Testis (tissue), 3 donors: Measurements from ENCODE around the gene PPP2R5B. TPM values are rescaled to one million over a fixed set of nuclear protein-coding genes. Genes with fewer than 3 reads are reported as not detected.

ENCODE experiments used
- DNase-seq: peaks from one replicate; pipeline ENCODE4 v3.0.0-alpha.2; 2019
- H3K27ac ChIP-seq, 2 donors: fragments of 200-600 bp; sonication (generic); one replicate each; pipeline ENCODE4 v1.5.1; 2019
- H3K27me3 ChIP-seq: fragments of 200-600 bp; sonication (generic); one replicate; pipeline ENCODE4 v1.5.1; 2019
- H3K36me3 ChIP-seq: fragments of 200-600 bp; sonication (generic); one replicate; pipeline ENCODE4 v1.5.1; 2017; ENCODE audit warnings: low read depth; ENCODE audit errors: missing control alignments
- H3K4me1 ChIP-seq: fragments of 200-600 bp; sonication (generic); one replicate; pipeline ENCODE4 v1.5.1; 2019
- H3K4me3 ChIP-seq, 2 donors: fragments of 200-600 bp; sonication (generic); one replicate each; pipeline ENCODE4 v1.5.1; 2017 to 2019
- H3K9me3 ChIP-seq: fragments of 200-600 bp; sonication (generic); one replicate; pipeline ENCODE4 v1.5.1; 2017
- POLR2A ChIP-seq: fragments of 450-650 bp; IDR thresholded peaks from one replicate; pipeline ENCODE4 v1.6.1; 2017; ENCODE audit warnings: antibody characterized with exemption, mild to moderate bottlenecking, moderate library complexity
- WGBS, 2 donors: methylation state at CpG; one replicate each; pipeline ENCODE4 v1.1.5; 2018; 5-methylcytosine and 5-hydroxymethylcytosine counted together
- intact Hi-C: fragments of 100-400 bp; cut with DNase I; formaldehyde crosslinking; loops from one replicate; pipeline ENCODE4 v1.15.1; 2023; ENCODE audit warnings: low total_unique reads
- polyA plus RNA-seq: library from polyadenylated mRNA; stranded (reverse); fragments of 350-450 nt; fragmentation: Illumina TruSeq; extraction: RNeasy Lipid Tissue Mini Kit (QIAGEN cat#74804); gene quantifications from one replicate; pipeline ENCODE4 v1.2.3, GENCODE V29; 2014; ENCODE audit warnings: low read depth, low replicate concordance; ENCODE audit not compliant: insufficient read depth
- total RNA-seq, 2 donors: library from RNA; depleted of rRNA; stranded (reverse); fragments of >200 nt; gene quantifications; one replicate each; pipeline ENCODE4 v1.2.3, GENCODE V29; 2016
- TF ChIP-seq, protein P1 (sequence below), 3 experiments: fragments of 450-650 bp in 2 of 3; fragments of 200-600 bp in 1 of 3; sonication (generic) in 1 of 3; IDR thresholded peaks; one replicate each; pipeline ENCODE4 v1.5.1; 2016 to 2019; ENCODE audit warnings: antibody characterized with exemption in 3 of 3, mild to moderate bottlenecking in 2 of 3, moderate library complexity in 1 of 3

Gene PPP2R5B
- total and polyA plus RNA-seq, 3 donors from 2014 or later = 9.9 to 26.2 (median 19.4) TPM

DNA sequence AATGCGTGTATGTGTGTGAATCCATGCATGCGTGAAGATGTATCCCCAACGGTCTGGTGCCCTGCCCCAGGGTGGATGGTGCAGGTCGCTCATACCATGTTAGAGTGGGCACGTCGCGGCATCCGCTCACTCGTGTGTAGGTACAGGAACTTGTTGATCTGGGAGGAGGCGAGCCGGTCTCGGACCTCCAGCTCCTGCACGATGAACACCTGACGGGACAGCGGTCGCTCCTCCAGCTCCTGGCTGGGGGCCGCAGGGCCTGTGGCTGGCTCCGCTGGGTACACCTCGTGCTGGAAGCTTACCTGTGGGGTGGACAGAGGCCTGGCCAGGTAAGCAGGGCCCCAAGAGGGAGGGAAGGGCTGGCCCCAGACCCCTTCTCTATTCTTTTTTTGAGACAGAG, 25.9 kb upstream of the PPP2R5B start:
- intact Hi-C loops = no loop called here
- no peak overlapping the region for H3K27ac ChIP-seq
- no peak for TF ChIP-seq POLR2A
- TF ChIP-seq, protein P1, sequence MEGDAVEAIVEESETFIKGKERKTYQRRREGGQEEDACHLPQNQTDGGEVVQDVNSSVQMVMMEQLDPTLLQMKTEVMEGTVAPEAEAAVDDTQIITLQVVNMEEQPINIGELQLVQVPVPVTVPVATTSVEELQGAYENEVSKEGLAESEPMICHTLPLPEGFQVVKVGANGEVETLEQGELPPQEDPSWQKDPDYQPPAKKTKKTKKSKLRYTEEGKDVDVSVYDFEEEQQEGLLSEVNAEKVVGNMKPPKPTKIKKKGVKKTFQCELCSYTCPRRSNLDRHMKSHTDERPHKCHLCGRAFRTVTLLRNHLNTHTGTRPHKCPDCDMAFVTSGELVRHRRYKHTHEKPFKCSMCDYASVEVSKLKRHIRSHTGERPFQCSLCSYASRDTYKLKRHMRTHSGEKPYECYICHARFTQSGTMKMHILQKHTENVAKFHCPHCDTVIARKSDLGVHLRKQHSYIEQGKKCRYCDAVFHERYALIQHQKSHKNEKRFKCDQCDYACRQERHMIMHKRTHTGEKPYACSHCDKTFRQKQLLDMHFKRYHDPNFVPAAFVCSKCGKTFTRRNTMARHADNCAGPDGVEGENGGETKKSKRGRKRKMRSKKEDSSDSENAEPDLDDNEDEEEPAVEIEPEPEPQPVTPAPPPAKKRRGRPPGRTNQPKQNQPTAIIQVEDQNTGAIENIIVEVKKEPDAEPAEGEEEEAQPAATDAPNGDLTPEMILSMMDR (IDR thresholded peaks at IDR 0.05) = no peak
- H3K36me3 ChIP-seq = no peaks in the 10 kb centered on the region
- no peak for DNase-seq
- H3K27me3 ChIP-seq = no peaks in the 10 kb centered on the region
- no peaks in the 10 kb centered on the region for H3K4me1 ChIP-seq
- no peak overlapping the region for H3K4me3 ChIP-seq
- 93% methylated on average over 19 of the region's 19 CpGs; no CpG with 5 or more reads in 1 of the 2 donors for WGBS, 2 donors
- H3K9me3 ChIP-seq = no peaks in the 10 kb centered on the region

DNA sequence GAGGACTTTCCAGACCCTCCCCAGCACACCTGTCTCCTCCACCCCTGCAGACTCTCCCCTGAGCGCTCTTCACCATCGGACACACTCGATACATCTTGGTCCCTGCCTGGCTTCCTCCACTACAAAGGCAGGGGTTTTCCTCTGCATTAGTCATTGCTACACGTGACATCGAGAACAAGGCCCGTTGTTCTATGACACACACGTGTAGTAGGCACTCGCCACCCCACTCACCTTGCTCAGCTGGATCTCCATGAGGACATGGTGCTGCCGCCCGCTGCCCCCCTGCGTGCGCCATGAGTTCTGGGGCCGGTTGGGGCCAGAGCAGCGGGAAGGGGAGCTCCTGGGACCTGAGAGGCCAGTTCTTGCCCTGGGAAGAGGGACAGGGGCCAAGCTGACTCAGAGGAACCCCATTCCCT, 24.2 kb upstream of the PPP2R5B start:
- no peak overlapping the region for H3K27ac ChIP-seq

DNA sequence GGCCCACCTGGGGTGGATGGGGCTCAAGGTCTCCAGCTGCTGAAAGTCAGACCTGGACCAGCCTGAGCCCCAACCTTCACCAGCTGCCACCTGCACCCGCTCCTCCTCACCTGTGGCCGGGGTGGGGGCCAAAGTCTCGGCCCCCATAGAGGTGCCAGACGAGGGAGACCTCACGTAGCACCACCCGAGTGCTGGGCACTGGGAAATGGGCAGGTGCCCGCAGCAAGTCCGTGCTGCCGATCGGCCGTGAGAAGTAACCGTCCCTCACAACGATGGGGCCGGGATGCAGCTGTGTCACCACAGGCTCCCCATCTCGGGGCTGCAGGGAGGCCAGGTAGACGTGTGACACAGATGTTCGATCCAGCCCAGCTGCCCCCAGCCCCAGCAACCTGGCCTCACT, 23.7 kb upstream of the PPP2R5B start:
- Histone ChIP-seq H3K4me1 (no peaks in the 10 kb centered on the region), H3K27ac (no peak overlapping the region), H3K9me3 (no peaks in the 10 kb centered on the region), H3K4me3 (no peak overlapping the region), H3K36me3 (peaks cover 3% of the 10 kb centered on the region), H3K27me3 (no peaks in the 10 kb centered on the region)
- 94 to 96% methylated on average over 17 of the region's 17 CpGs for WGBS, 2 donors
- no peak for DNase-seq
- no peak for TF ChIP-seq POLR2A
- TF ChIP-seq, protein P1 (IDR thresholded peaks at IDR 0.05) = no peak
- intact Hi-C loops = no loop called here

More for the DNA sequence above, 24.2 kb upstream of the PPP2R5B start:
- Histone ChIP-seq H3K4me3 (no peak overlapping the region), H3K36me3 (peaks cover 3% of the 10 kb centered on the region), H3K4me1 (no peaks in the 10 kb centered on the region), H3K27me3 (no peaks in the 10 kb centered on the region), H3K9me3 (no peaks in the 10 kb centered on the region)
- DNase-seq = no peak
- WGBS, 2 donors = 86 to 87% methylated on average over 13 to 14 of the region's 14 CpGs
- TF ChIP-seq, protein P1 (IDR thresholded peaks at IDR 0.05) = no peak
- no peak for TF ChIP-seq POLR2A
- intact Hi-C loops = no loop called here

GRCh38 chr11:64902102-64902900, 22.2 kb upstream of the PPP2R5B start:
- peaks cover 3% of the 10 kb centered on the region for H3K36me3 ChIP-seq
- H3K27ac ChIP-seq = no peak overlapping the region
- no peak for TF ChIP-seq POLR2A
- TF ChIP-seq, protein P1 (IDR thresholded peaks at IDR 0.05) = no peak
- no peak for DNase-seq
- H3K4me3 ChIP-seq = no peak overlapping the region
- 81 to 89% methylated on average over 15 to 29 of the region's 30 CpGs for WGBS, 2 donors
- intact Hi-C loops = no loop called here
- no peaks in the 10 kb centered on the region for H3K27me3 ChIP-seq
- H3K4me1 ChIP-seq = no peaks in the 10 kb centered on the region
- no peaks in the 10 kb centered on the region for H3K9me3 ChIP-seq
